ENCODE measurements around the gene RASSF8. TPM values are rescaled to one million over a fixed set of nuclear protein-coding genes. Genes with fewer than 3 reads are reported as not detected.

RASSF8 gene
- polyA plus RNA-seq, 1 experiment: 25.5 TPM

DNA sequence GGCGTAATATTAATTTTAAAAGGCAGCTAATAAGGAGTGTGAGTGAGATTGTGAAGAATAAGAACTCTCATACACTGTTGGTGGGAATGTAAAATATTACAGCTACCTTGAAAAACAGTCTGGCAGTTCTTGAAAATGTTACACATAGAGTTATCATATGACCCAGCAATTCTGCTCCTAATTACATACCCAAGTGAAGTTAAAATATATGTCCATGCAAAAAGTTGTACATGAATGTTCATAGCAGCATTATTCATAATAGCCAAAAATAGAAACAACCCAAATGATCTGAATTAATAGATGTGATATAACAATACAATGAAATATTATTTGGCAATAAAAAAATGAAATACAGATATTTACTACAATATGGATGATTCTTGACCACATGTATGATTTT, 68.2 kb downstream of the RASSF8 start:
- CTCF ChIA-PET: interaction anchor here (1.1 kb wide), 1 partner anchor 8 kb away, joined by 4 read pairs; no protein-coding TSS in a partner anchor
- POLR2A ChIA-PET: no interaction called here
- Histone ChIP-seq H3K27ac (ENCODE audit: low read depth, low read length) (no peak overlapping the region), H3K9me3 (ENCODE audit: control insufficient read depth, insufficient read depth, low read length) (peaks cover 4% of the 10 kb centered on the region; the same call in 1 of the 2 replicates), H3K4me3 (ENCODE audit: low read depth, low read length) (no peak overlapping the region), H3K27me3 (ENCODE audit: control insufficient read depth, insufficient read depth, low read length) (no peaks in the 10 kb centered on the region)
- TF ChIP-seq, protein P1, sequence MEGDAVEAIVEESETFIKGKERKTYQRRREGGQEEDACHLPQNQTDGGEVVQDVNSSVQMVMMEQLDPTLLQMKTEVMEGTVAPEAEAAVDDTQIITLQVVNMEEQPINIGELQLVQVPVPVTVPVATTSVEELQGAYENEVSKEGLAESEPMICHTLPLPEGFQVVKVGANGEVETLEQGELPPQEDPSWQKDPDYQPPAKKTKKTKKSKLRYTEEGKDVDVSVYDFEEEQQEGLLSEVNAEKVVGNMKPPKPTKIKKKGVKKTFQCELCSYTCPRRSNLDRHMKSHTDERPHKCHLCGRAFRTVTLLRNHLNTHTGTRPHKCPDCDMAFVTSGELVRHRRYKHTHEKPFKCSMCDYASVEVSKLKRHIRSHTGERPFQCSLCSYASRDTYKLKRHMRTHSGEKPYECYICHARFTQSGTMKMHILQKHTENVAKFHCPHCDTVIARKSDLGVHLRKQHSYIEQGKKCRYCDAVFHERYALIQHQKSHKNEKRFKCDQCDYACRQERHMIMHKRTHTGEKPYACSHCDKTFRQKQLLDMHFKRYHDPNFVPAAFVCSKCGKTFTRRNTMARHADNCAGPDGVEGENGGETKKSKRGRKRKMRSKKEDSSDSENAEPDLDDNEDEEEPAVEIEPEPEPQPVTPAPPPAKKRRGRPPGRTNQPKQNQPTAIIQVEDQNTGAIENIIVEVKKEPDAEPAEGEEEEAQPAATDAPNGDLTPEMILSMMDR (IDR thresholded peaks at IDR 0.05; ENCODE audit: low read depth, low read length): no peak
- no peak for DNase-seq (ENCODE audit: low read depth, low spot score)

DNA sequence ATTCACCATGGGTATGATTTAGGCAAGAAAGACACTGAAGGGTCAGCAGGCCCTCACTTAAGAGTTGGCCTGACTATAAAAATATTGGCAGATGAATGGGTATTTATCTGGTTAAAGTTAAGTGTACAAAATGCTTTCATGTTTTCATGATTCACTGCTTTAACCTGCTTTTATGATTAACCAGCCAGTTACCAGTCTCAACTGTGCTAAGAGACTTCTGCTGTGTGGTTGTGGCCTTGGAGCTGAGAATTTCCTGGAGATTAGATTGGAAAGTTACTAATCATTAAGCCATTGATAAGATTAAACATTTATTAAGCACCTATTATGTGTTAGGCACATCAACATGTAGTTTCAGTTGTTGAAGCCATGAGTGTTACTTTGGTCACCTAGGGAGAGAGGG, 68.9 kb downstream of the RASSF8 start:
- TF ChIP-seq, protein P1 (IDR thresholded peaks at IDR 0.05; ENCODE audit: low read depth, low read length): no peak
- ChIA-PET CTCF (interaction anchor here (1.1 kb wide), 1 partner anchor 9 kb away, joined by 4 read pairs; no protein-coding TSS in a partner anchor), POLR2A (no interaction called here)
- Histone ChIP-seq H3K27me3 (ENCODE audit: control insufficient read depth, insufficient read depth, low read length) (no peaks in the 10 kb centered on the region), H3K9me3 (ENCODE audit: control insufficient read depth, insufficient read depth, low read length) (peaks cover 4% of the 10 kb centered on the region; the same call in 1 of the 2 replicates), H3K4me3 (ENCODE audit: low read depth, low read length) (no peak overlapping the region), H3K27ac (ENCODE audit: low read depth, low read length) (no peak overlapping the region)
- DNase-seq (ENCODE audit: low read depth, low spot score): no peak

DNA sequence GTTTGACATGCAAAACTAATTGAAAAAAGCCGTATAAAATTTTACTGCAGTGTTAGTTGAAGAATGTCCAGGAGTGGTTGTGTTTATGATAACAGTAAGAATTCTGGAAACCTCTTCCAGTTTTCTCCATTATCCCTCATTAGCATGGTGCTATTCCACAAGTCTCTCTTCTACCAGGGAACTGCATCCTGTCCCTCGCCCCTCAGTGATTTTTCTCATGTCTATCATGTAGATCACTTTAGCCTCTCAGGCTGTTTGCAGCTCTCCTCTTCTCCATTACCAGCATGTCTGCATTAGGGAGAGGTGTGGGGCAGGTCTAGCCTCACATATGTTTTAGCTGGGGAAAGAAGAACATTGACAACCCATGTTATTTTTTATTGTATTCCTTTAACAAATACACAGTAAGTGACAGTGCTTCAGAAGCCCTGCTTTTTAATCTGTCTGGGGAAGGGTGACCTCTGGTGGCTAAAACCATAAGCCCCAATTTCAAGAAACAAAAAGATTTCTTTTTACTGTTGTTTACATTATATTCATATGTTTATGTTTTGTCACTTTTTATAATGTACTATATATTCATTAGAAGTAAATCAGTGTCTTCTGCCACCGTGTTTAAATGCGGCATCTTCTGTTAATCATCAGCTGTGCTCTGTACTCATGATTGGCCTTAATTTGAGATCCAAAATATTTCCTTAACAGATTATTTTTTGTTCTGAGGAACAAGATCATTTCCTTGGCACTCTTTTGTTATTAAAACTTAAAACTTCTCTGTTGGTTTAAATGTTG, 70.7 kb downstream of the RASSF8 start:
- CTCF ChIA-PET: interaction anchor here (0.5 to 1.9 kb wide), 14 partner anchors 9 to 642 kb away, joined by 3 to 20 read pairs (median 3); no protein-coding TSS in a partner anchor
- Histone ChIP-seq H3K9me3 (ENCODE audit: control insufficient read depth, insufficient read depth, low read length) (peaks cover 4% of the 10 kb centered on the region; the same call in 1 of the 2 replicates), H3K27me3 (ENCODE audit: control insufficient read depth, insufficient read depth, low read length) (no peaks in the 10 kb centered on the region), H3K4me3 (ENCODE audit: low read depth, low read length) (no peak overlapping the region), H3K27ac (ENCODE audit: low read depth, low read length) (no peak overlapping the region)
- TF ChIP-seq, protein P1 (IDR thresholded peaks at IDR 0.05; ENCODE audit: low read depth, low read length): peak; percentile 77
- DNase-seq (ENCODE audit: low read depth, low spot score): peak; percentile 26
- POLR2A ChIA-PET: no interaction called here

DNA sequence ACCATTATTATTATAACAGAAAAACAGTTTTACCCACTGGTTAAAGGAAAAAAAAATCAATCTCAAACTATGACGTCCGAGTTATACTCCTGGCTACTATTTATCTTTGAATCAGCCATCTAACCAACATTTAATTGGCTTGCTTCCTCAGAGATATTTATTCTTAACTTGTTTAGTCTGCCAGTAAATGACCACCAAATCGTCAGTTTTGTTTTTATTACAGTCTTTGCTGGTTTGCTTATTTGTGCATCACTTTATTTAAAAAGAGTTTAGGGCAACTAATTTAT, 71.2 kb downstream of the RASSF8 start:
- POLR2A ChIA-PET: no interaction called here
- DNase-seq (ENCODE audit: low read depth, low spot score): no peak
- no peak overlapping the region for H3K27ac ChIP-seq (ENCODE audit: low read depth, low read length)
- TF ChIP-seq, protein P1 (IDR thresholded peaks at IDR 0.05; ENCODE audit: low read depth, low read length): no peak
- peaks cover 4% of the 10 kb centered on the region; the same call in 1 of the 2 replicates for H3K9me3 ChIP-seq (ENCODE audit: control insufficient read depth, insufficient read depth, low read length)
- H3K27me3 ChIP-seq (ENCODE audit: control insufficient read depth, insufficient read depth, low read length): no peaks in the 10 kb centered on the region
- H3K4me3 ChIP-seq (ENCODE audit: low read depth, low read length): no peak overlapping the region
- CTCF ChIA-PET: interaction anchor here (0.6 to 1.9 kb wide), 8 partner anchors 10 to 642 kb away, joined by 3 to 20 read pairs (median 4); no protein-coding TSS in a partner anchor

DNA sequence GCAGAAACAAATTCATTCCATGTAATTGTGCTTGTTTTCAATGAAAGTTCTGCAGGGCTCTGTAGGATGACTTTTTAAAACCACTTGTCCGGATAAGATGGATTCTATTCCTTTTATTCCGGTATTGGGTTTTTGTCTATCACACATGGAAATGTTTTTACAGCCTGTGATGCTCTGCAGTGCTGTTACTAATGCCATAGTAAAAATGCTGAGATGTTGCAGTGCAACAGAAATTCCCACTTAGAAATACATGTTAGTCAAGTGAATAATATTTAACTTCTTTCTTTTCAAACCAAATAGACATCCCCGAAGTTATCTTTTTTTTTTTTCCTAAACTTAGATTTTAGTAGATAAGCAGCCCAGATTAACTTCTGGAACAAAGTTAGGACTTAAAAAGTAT, 71.9 kb downstream of the RASSF8 start:
- no peak overlapping the region for H3K27ac ChIP-seq (ENCODE audit: low read depth, low read length)
- no peak for DNase-seq (ENCODE audit: low read depth, low spot score)
- H3K4me3 ChIP-seq (ENCODE audit: low read depth, low read length): no peak overlapping the region
- TF ChIP-seq, protein P1 (IDR thresholded peaks at IDR 0.05; ENCODE audit: low read depth, low read length): no peak
- no peaks in the 10 kb centered on the region for H3K27me3 ChIP-seq (ENCODE audit: control insufficient read depth, insufficient read depth, low read length)
- H3K9me3 ChIP-seq (ENCODE audit: control insufficient read depth, insufficient read depth, low read length): peaks cover under 1% of the 10 kb centered on the region; the same call in 1 of the 2 replicates
- ChIA-PET CTCF (interaction anchor here (1.3 kb wide), 1 partner anchor 594 kb away, joined by 4 read pairs; no protein-coding TSS in a partner anchor), POLR2A (no interaction called here)

Measured in AG04450 (cell line).